Measurements from ENCODE around the gene KANSL1.
"Not testable (repeated sequence)": the region's sequence is repeated elsewhere in the genome, so short reads cannot be mapped to it uniquely, and the experiment has no call there.

KANSL1 gene

DNA sequence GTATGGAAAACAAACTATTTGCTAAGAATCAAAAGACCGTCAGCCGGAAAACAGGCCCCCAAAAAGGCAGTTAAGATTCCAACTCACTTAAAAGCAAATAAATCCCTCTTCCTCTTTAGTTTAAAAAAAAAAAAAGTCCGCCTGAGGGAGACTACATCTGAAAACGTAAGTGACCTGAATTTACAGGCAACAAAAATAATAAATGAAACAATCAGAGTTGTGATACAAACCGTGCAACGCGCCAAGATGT is 1.1 kb downstream of the KANSL1 start:
- no peak for DNase-seq (ENCODE audit: low read depth)

DNA sequence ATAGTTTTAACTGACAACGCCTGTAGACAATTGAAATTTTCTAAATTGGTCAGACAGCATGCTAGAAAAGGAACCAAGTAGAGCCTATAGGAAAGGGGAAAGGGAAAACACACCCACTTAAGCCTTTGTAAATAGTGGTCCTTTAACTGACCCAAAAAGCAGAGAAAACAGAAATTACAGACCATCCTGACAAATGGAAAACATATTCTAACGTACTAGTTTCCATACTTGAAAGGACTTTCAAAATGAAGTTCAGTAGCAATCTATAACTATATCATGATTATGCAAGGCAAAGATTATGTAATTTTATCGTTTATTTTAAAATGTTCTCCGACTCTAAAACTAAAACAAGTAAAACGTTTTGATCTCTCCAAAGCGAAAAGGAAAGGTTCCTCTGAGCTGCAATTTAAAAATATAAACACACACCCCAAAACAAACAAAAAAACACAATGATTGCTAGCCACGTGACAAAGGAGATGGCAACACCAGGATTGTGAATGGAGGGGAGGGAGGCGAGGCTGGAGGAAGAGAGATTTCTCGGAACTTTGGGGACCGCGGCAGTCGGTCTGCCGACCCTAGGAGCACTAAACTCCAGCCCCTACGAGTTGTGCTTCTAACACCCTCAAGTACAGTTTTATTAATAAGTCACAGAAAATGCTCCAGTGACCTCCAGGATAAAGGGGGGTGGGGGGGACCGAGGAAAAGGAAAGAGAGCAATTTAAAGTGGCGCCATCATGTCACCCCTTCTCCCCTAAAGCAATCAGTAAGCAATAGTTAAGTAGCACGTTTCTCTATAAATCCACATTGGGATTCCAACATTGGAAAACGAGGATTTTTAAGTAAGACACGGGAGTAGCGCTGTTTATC is 1.7 kb downstream of the KANSL1 start:
- DNase-seq (ENCODE audit: low read depth), result no peak

DNA sequence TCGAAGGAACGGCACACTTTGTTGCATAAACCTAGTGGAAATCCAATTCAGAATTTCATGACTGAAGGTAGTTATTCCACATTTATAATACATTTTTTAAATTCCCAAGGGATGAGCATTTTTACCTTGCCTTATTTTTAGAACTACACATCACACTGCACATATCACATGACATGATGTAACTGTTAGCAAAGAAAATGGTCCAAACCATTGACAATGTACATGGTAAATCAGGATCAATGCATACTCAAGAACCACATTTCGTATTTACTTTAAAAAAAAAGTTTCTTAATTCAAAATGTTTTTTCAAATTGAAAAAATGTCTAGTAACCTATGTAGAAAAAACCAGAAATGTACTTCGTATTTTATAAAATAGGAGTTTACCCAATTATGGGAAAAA is 2.5 kb downstream of the KANSL1 start:
- no peak for DNase-seq (ENCODE audit: low read depth)

DNA sequence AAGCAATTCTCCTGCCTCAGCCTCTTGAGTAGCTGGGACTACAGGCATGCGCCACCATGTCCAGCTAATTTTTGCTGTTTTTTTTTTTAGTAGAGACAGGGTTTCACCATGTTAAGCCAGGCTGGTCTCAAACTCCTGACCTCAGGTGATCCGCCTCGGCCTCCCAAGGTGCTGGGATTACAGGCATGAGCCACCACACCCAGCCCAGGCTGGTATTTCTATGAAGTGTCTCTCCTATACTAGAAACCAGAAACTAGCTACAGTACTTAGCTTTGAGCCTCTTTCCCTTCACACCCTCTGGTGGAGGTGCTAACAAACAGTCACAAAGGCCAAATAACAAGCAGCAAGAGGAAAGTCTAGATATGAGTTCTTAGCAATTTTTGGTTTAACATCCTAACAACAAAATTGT is 6.4 kb downstream of the KANSL1 start:
- not testable (repeated sequence) for DNase-seq (ENCODE audit: low read depth)

DNA sequence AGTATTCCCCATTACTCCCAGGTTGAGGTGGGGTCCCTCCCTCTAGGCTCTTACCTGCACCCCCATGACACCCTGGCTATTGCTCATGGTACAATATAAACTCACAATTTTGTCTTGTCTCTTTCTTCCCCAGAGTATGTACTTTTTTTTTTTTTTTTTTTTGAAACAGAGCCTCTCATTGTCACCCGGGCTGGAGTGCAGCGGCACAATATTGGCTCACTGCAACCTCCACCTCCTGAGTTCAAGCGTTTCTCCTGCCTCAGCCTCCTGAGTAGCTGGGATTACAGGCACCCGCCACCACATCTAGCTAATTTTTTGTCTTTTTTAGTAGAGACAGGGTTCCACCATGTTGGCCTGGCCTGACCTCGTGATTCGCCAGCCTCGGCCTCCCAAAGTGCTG is 8.5 kb downstream of the KANSL1 start:
- no peak for DNase-seq (ENCODE audit: low read depth)

DNA sequence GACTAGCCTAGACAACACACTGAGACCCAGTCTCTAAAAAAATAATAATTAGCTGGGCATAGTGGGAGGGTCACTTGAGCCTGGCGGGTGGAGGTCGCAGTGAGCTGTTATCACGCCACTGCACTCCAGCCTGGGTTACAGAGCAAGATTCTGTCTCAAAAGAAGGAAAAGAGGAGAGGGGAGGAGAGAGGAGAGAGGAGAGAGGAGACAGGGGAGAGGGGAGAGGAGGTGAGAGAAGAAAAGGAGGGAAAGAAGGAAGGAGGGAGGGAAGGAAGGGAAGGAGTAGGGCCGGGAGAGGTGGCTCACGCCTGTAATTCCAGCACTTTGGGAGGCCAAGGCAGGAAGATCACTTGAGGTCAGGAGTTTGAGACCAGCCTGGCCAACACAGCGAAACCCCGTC is 9.8 kb downstream of the KANSL1 start:
- not testable (repeated sequence) for DNase-seq (ENCODE audit: low read depth)

DNA sequence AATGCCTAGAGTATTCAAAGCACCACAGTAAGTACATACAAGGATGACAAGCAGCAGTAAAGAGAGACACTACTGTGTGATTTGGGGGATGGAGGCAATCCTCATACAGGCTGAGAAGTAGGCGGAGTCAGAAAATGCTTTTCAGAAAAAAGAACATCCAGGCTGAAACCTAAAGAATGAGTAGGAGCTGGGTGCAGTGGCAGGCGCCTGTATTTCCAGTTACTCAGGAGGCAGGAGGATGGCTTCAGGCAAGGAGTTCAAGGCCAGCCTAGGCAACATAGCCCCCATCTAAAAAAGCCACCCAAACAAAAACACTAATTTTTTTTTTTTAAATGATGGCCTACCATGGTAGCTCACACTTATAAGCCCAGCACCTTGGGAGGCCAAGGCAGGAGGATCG is 10.3 kb downstream of the KANSL1 start:
- no peak for DNase-seq (ENCODE audit: low read depth)

DNA sequence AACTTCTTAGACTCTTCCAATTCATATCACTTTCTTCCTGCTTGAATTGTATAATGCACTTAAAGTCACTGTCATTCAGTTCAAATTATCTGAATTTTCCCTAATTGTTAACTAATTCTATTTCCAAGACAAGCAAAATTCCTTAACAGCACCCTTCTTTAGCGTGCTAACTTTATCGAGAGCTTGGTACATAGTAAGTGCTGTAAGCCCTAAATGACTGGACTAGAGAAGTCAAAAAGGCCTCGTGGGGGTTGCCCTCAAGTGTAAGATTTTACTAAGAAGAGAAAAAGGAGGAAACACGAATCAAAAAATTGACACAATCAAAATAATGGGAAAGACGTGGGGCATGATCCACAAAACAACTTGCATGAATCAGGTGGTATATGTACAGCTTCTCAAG is 11.3 kb downstream of the KANSL1 start:
- no peak for DNase-seq (ENCODE audit: low read depth)

DNA sequence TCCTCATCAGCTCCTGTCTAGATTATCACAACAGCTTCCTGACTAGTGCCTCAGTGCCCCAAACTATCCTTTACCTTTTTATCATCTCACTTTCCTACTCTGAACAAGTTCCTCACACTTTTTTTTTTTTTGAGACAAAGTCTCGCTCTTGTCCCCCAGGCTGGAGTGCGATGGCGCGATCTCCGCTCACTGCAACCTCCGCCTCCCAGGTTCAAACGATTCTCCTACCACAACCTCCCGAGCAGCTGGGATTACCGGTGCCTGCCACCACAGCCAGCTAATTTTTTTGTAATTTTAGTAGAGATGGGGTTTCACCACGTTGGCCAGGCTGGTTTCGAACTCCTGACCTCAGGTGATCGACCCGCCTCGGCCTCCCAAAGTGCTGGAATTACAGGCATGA is 11.9 kb downstream of the KANSL1 start:
- DNase-seq (ENCODE audit: low read depth), result not testable (repeated sequence)

DNA sequence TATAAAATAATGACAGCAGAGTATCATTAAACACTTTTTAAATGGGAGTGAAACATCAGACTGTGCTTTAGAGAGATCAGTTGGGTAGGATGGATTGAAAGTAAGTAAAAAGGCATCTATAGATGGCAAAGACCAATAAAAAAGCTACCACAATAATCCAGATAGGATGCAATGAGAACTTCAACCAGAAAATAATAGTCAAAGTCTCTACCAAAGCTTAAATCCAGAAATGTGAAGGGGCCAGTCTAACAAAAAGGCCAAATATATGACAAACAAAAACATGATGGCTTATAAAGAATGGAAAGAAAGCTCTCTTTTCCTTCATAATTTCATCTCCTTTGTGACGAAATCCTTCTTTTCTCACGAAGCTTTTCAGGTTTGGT is 12.3 kb downstream of the KANSL1 start:
- no peak for DNase-seq (ENCODE audit: low read depth)

DNA sequence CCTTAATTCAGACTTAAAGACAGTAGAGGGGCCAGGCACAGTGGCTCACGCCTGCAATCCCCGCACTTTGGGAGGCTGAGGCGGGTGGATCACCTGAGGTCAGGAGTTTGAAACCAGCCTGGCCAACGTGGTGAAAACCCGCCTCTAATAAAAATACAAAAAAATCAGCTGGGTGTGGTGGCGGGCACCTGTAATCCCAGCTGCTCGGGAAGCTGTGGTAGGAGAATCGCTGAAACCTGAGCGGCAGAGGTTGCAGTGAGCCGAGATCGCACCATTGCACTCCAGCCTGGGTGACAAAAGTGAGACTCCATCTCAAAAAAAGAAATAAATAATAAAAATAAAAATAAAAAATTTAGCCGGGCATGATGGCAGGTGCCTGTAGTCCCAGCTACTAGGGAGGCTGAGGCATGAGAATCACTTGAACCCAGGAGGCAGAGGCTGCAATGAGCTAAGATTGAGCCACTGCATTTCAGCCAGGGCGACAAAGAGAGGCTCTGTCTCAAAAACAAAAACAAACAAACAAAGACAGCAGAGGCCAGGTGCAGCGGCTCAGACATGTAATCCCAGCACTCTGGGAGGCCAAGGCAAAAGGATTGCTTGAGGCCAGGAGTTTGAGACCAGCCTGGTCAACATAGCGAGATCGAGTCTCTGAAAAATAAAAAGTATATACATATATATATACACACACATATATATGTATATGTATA is 12.9 kb downstream of the KANSL1 start:
- not testable (repeated sequence) for DNase-seq (ENCODE audit: low read depth)

DNA sequence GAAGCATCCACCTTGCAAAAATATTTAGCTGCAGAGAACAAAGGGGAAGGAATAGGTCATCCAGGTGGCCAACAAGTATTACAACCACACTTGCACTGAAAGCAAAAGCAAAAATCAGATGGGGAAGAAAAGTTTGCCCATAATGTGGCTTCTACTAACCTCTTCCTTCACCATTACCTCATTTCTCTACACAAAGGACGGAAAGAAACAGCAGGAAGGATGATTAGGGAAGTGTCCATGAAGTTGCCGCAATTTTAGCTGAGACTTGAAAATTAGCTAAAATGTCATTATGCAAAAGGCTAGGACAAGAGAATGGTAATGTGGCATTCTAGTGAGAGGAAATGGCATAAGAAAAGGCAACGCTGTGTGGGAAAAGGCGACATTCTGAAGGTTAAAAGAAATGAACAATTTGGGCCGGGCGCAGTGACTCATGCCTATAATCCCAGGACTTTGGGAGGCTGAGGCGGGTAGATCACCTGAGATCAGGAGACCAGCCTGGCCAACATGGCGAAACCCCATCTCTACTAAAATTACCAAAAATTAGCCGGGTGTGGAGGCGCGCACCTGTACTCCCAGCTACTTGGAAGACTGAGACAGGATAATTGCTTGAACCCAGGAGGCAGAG is 13.7 kb downstream of the KANSL1 start:
- no peak for DNase-seq (ENCODE audit: low read depth)

DNA sequence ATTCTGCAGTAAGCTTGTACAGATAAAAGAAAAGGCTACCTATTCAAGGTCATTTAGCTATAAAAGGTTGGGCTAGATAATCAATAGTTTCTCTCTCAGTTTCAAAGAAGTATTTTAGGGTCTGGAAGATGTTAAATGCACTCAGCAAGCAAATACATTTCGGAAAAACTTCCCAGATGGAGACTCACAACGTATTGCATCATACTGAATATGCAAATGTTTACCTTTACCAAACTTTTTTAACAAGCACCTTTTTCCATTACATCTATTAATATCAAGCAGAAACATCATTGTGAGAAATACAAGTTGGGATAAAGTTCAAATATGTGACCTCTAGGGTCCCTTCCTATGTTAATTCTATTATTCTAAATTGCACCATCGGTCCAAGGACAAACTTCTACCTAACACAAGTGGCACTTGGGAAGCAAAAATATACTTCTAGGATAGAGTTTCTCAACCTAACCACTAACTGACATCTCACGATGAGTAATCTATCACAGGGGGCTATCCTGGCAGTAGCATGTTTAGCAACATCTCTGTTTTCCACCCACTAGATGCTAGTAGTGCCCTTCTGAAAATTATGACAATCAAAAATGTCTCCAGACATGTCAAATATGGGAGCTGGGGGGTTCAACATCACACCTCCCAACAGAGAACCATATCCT is 14.5 kb downstream of the KANSL1 start:
- no peak for DNase-seq (ENCODE audit: low read depth)

DNA sequence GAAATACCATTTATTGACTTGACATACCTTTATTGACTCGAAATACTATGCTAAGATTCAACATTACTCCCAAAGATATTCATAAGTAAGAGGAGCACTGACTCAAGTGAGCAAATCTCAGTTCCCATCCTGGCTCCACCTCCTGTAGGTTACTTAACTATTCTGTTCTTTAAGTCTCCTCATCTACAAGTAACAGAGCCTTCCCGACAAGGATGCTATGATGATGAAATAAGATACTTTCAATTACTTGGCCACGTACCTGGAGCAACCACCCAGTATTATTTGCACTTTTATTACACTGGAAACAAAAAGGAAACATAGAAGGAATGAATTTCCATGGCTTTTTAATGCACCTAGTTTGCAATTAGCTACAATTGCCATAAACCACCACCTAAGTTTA is 16.3 kb downstream of the KANSL1 start:
- no peak for DNase-seq (ENCODE audit: low read depth)

DNA sequence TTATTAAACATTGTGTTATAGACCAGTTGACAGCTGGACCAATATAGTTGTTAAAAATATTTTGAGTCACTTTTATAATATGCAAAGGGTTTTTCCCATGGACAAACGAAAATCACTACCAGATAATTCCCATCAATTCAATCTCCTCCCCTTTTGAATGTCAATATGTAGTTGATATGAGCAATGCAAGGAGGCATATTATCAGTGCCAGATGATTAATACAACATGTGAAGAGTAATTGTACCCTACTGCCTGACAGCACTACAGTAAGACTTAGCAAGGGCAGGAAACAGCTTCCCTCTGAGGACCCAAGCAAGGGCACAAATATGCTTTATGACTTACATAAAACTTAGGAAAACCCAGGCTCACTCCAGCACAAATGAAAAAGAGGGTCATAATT is 17.3 kb downstream of the KANSL1 start:
- no peak for DNase-seq (ENCODE audit: low read depth)

DNA sequence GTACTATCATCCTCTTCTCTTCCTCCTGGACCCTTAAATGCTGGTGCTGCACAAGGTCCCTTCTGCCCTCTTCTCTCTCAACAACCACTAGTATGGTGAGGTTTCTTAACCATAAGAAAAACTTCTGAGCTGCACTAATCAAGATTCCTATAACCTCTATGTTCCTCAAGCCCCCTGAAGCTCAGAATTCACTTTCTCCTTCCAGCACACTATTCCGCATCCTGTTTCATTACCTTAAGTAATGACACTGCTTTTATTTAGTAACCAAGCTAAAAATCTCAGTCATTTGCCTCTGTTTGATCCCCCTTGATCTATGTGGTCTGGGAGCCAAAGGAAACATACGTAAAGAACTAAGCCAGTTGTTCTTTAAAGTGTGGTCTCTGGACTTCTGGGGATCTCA is 20.1 kb downstream of the KANSL1 start:
- no peak for DNase-seq (ENCODE audit: low read depth)

DNA sequence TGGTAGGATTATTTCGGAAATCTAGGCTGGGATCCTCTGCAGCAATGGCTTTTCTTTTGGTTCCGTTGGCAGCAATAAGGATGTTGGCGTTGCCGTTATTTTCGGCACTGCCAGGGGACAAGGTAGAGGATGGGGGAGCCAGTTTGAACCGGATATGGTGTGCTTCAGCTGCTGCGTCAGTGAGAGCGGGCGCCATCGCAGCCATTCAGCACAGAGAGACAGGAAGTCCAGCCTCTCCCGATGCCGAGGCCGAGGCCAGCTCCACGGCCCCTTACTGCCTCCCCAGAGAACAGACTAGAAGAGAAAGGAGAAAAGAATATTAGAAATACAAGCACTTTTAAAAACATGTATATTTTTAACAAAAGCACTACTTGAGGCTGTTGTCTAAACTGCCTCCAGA is 21.3 kb downstream of the KANSL1 start:
- DNase-seq (ENCODE audit: low read depth), result no peak

DNA sequence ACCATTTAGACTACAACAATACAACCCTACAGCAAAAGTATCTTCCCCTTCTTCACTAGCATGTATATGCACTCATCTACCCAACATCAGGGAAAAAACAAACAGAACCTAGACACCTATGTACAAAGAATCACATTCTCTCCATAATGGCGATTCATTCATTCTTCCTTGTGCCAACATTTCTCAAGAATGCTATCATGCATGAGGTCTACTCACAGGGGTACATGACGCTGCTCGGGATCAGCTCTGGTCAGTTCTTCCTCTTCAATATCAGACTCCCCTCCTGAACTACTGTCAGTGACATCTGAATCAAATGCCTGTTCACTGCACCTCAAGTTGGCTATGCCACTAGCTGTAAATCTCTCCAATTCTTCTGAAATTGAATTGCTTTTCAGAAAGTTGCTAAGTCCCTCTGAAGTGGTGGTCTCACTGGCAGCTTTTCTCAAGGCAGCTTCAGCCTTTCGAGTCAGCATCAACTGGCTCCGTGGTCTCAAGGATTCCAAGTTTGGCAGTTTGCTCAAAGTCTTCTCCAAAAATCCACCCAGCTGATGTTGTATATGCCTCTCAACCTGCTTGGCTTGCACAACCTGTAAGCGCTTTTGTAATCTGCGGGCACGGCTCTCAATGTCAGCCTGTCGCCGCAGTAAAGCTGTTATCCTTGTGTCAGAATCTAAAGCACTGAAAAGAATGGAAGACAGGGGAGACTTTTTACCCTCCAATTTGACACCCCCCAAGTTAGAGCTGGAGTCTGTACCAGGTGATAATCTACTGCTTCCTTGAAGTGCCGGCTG is 22.4 kb downstream of the KANSL1 start:
- DNase-seq (ENCODE audit: low read depth), result no peak

DNA sequence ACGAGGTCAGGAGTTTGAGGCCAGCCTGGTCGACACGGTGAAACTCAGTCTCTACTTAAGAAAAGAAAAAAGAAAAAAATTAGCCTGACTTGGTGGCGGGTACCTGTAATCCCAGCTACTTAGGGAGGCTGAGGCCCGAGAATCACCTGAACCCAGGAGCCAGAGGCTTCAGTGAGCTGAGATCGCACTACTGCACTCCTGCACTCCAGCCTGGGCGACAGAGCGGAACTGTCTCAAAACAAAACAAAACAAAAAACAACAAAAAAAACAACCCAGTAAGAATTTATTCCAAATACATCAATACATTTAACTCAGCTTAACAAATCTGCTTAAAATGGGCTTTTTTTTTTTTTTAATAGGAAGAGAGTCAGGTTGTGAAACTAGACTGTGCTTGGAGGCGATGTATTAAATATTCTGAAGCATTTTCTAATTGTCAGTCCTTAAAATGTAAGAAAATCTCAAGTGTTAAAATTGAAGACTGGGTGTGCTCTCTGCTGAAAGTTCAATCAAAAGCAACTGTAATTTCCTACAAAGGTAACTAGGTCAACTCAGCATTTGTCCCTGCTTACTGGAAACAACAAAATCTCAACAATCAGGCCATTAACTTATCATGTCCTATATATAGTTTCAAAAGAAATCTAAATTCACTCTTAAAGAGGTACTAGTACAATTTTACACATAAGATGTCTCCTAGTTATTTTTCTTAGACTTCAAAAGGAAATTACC is 23.2 kb downstream of the KANSL1 start:
- no peak for DNase-seq (ENCODE audit: low read depth)

DNA sequence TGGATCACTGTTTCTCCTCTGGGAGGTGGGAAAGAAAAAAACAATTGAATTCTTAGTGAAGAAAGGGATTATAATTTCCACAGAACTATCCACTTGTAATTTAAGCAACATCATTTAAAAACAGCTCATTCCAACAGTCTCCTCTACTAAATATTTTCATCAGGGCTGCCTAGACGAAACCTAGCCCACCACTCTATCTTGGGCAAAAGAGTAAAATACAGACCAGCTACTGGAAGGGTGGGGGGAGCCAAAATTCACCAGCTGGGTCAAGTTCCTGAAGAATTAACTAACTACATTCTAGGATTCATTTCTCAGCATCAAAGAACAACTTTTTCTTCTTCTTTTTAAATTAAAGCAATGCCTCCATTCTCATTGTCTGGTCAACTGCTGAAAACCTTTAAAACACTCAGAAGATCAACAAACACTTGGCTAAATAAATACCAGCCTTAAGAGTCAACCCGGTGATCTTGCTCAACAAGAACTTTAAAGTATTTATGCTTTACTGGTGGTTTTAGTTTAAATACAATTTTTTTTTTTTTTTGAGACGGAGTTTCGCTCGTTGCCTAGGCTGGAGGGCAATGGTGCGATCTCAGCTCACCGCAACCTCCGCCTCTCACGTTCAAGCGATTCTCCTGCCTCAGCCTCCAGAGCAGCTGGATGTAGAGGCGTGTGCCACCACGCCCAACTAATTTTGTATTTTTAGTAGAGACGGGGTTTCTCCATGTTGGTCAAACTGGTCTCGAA is 25.2 kb downstream of the KANSL1 start:
- no peak for DNase-seq (ENCODE audit: low read depth)

DNA sequence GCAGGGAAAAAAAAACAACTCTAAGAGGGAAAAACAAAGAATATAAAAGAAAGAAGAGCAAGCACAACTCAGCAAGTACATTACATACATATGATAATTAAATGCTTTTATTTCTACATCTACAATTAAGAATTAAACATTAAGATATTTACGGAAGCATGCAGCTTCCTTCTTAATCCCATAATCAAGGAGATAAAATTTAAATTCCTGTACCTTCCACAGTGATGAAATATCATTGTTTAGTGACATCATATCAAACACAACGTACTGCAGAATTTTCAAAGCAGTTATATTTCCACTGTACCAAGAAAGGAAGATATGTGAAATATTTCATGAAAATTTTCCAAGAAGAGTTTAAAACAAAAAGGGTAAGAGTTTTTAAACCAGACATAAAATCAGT is 26.0 kb downstream of the KANSL1 start:
- no peak for DNase-seq (ENCODE audit: low read depth)
